ENCODE data around the gene FIZ1.

GRCh38 chr19:55622242-55622969, 23.1 kb upstream of the FIZ1 start:
- TF ChIP-seq BHLHE40 (IDR thresholded peaks at IDR 0.05; ENCODE audit: low read depth, low read length) (no peak), RAD21 (IDR thresholded peaks at IDR 0.05; ENCODE audit: low read length) (no peak), CTCF (conservative IDR thresholded peaks at IDR 0.05; ENCODE audit: low read depth, low read length) (no peak), POLR2A (IDR thresholded peaks at IDR 0.05; ENCODE audit: low read depth, low read length) (no peak), NFE2L2 (IDR thresholded peaks at IDR 0.05; ENCODE audit: low read depth, low read length) (no peak), MAZ (IDR thresholded peaks at IDR 0.05; ENCODE audit: borderline replicate concordance, low read depth, low read length) (no peak), SMC3 (IDR thresholded peaks at IDR 0.05; ENCODE audit: low read depth, low read length) (no peak), FOS (IDR thresholded peaks at IDR 0.05; ENCODE audit: low read depth, low read length) (no peak), CEBPB (IDR thresholded peaks at IDR 0.05; ENCODE audit: low read depth, low read length) (no peak), MAFK (IDR thresholded peaks at IDR 0.05; ENCODE audit: low read depth, low read length) (no peak), USF2 (IDR thresholded peaks at IDR 0.05; ENCODE audit: low read depth, low read length) (no peak), RFX5 (IDR thresholded peaks at IDR 0.05; ENCODE audit: low read depth, low read length) (no peak), ELK1 (IDR thresholded peaks at IDR 0.05; ENCODE audit: borderline replicate concordance, low read depth, low read length) (no peak)
